CD4-positive, alpha-beta T cell (primary cell): Measurements from ENCODE around the gene PLTP. TPM values are rescaled to one million over a fixed set of nuclear protein-coding genes. Genes with fewer than 3 reads are reported as not detected.

Experiments
- ATAC-seq: fragments of 200-7000 bp; cut with Tn5 transposase; one replicate; pipeline ENCODE4 v1.10.0; 2022; ENCODE audit warnings: mild to moderate bottlenecking; ENCODE audit not compliant: poor library complexity
- CTCF ChIA-PET: fragments of 350-600 bp; sonication (Branson Sonifier 250); formaldehyde crosslinking; loops from one replicate; lab custom pipeline; 2021; ENCODE audit warnings: antibody characterized with exemption, inconsistent platforms; lab: Charles Lee
- POLR2A ChIA-PET: fragments of 350-600 bp; sonication (Branson Sonifier 250); formaldehyde crosslinking; loops from one replicate; lab custom pipeline; 2021; ENCODE audit warnings: antibody characterized with exemption, inconsistent platforms; lab: Charles Lee
- DNase-seq, 14 experiments: peaks; one replicate each; pipeline ENCODE4 v3.0.0-alpha.2; 2013 to 2020; ENCODE audit warnings: mixed read lengths in 2 of 14
- H3K27ac ChIP-seq, 2 donors: one replicate each; pipeline versions ENCODE4 v1.5.1 to v1.7.0; 2013; ENCODE audit warnings: low read length in 2 of 2, low read depth in 1 of 2, mild to moderate bottlenecking in 1 of 2
- H3K27me3 ChIP-seq, 2 experiments: 1 replicate in 1 of 2; 2 replicates in 1 of 2; pipeline versions ENCODE4 v1.6.1 to v1.7.0; 2013; ENCODE audit warnings: low read length in 2 of 2, control low read depth in 1 of 2, mild to moderate bottlenecking in 1 of 2, moderate library complexity in 1 of 2; ENCODE audit not compliant: insufficient read depth in 2 of 2, control insufficient read depth in 1 of 2
- H3K36me3 ChIP-seq: one replicate; pipeline ENCODE4 v1.6.1; 2013; ENCODE audit warnings: low read length, control low read depth; ENCODE audit not compliant: insufficient read depth
- H3K4me1 ChIP-seq: one replicate; pipeline ENCODE4 v1.6.1; 2013; ENCODE audit warnings: low read length, control low read depth; ENCODE audit not compliant: insufficient read depth
- H3K4me3 ChIP-seq: one replicate; pipeline ENCODE4 v1.5.1; 2013; ENCODE audit warnings: mild to moderate bottlenecking, low read length, moderate library complexity
- H3K9me3 ChIP-seq, 2 experiments: 1 replicate in 1 of 2; 2 replicates in 1 of 2; pipeline versions ENCODE4 v1.6.1 to v1.7.0; 2013; ENCODE audit warnings: low read length in 2 of 2, mild to moderate bottlenecking in 2 of 2, control low read depth in 1 of 2, moderate library complexity in 1 of 2; ENCODE audit not compliant: control insufficient read depth in 1 of 2, insufficient read depth in 1 of 2
- H3K27ac Mint-ChIP-seq: one replicate; pipeline ENCODE4 v1.8.0; 2020; ENCODE audit warnings: mixed read lengths
- H3K27me3 Mint-ChIP-seq: one replicate; pipeline ENCODE4 v1.8.0; 2021; ENCODE audit warnings: mixed read lengths
- H3K36me3 Mint-ChIP-seq: one replicate; pipeline ENCODE4 v1.8.0; 2021; ENCODE audit warnings: low read depth, mixed read lengths
- H3K4me1 Mint-ChIP-seq: one replicate; pipeline ENCODE4 v1.8.0; 2021; ENCODE audit warnings: low read depth, mixed read lengths
- H3K4me3 Mint-ChIP-seq: one replicate; pipeline ENCODE4 v1.8.0; 2020; ENCODE audit warnings: mild to moderate bottlenecking, mixed read lengths
- H3K9me3 Mint-ChIP-seq: one replicate; pipeline ENCODE4 v1.8.0; 2020; ENCODE audit warnings: mixed read lengths
- CTCF ChIP-seq: fragments of 200-600 bp; IDR thresholded peaks from one replicate; pipeline ENCODE4 v1.8.0; 2022; ENCODE audit warnings: antibody characterized with exemption, mild to moderate bottlenecking
- intact Hi-C, 2 experiments: fragments of 100-400 bp; cut with DNase I in 1 of 2; cut with micrococcal nuclease in 1 of 2; formaldehyde crosslinking; loops; one replicate each; pipeline versions ENCODE4 v1.15.1 to v1.9.0; 2023 to 2025; cut with DNase I, micrococcal nuclease
- polyA plus RNA-seq, 2 donors: library from polyadenylated mRNA; unstranded; fragments of 120-200 nt; gene quantifications; one replicate each; pipeline ENCODE4 v1.2.1, GENCODE V29; 2013
- total RNA-seq, 174 experiments: library from RNA in 2 of 174; stranded (reverse) in 2 of 174; gene quantifications; one replicate each; pipeline ENCODE4 v1.2.3 and lab custom pipeline; 2021 to 2026

The PLTP gene
- total RNA-seq (not detected), total RNA-seq (lab: John Stamatoyannopoulos, UW) (0 to 7.2 (median 0.35) reads per million in 172 experiments)
- 0.37 TPM for polyA plus RNA-seq (2013, experiment 1 of 2)
- 0.87 TPM for polyA plus RNA-seq (2013, experiment 2 of 2)

- Histone ChIP-seq H3K27me3 (peaks cover 14 to 24% of the 10 kb centered on the region in 2 experiments), H3K4me1 (peaks cover 23% of the 10 kb centered on the region), H3K4me3 (peak within 1 kb of the TSS; percentile 53), H3K36me3 (no peaks in the 10 kb centered on the region), H3K9me3 (no peaks in the 10 kb centered on the region), H3K27ac (no peak within 1 kb of the TSS)
- H3K27me3 Mint-ChIP-seq, result peaks cover 30% of the 10 kb centered on the region
- ATAC-seq (peak; percentile 34), DNase-seq (peak in 5 of 14 experiments; percentile 27 to 67 (median 39))
- no peaks in the 10 kb centered on the region for H3K9me3 Mint-ChIP-seq
- H3K4me3 Mint-ChIP-seq, result peak within 1 kb of the TSS; percentile 79
- H3K4me1 Mint-ChIP-seq, result peaks cover 14% of the 10 kb centered on the region
- CTCF ChIA-PET, result no interaction called here
- no peak for TF ChIP-seq CTCF
- H3K27ac Mint-ChIP-seq, result no peak within 1 kb of the TSS
- H3K36me3 Mint-ChIP-seq, result no peaks in the 10 kb centered on the region
- intact Hi-C loops, result loop anchor here in 1 of 2 experiments (2.0 kb wide), 1 partner anchor 21 kb away; no protein-coding TSS in a partner anchor
- POLR2A ChIA-PET, result interaction anchor here (1.3 kb wide), 1 partner anchor 31 kb away, joined by 4 read pairs; the partner anchor contains the start of gene ZSWIM1
These were observed at the start of gene PLTP for GRCh38 chr20:45911486-45912343. PLTP (minus strand) TSS chr20:45912155; CDS start chr20:45911452, 703 bp downstream.

- Mint-ChIP-seq H3K4me3 (no peak overlapping the region), H3K9me3 (no peaks in the 10 kb centered on the region), H3K4me1 (peaks cover 4% of the 10 kb centered on the region), H3K27ac (no peak overlapping the region), H3K27me3 (no peaks in the 10 kb centered on the region), H3K36me3 (peaks cover 93% of the 10 kb centered on the region)
- no peaks in the 10 kb centered on the region for H3K27me3 ChIP-seq
- peaks cover 11% of the 10 kb centered on the region for H3K4me1 ChIP-seq
- H3K4me3 ChIP-seq, result no peak overlapping the region
- intact Hi-C loops, result no loop called here
- DNase-seq, result peak in 1 of 14 experiments; percentile 10
- no peaks in the 10 kb centered on the region for H3K9me3 ChIP-seq
- peaks cover 92% of the 10 kb centered on the region for H3K36me3 ChIP-seq
- ATAC-seq, result no peak
- no peak overlapping the region for H3K27ac ChIP-seq
- TF ChIP-seq CTCF, result no peak
- POLR2A ChIA-PET, result interaction anchor here (2.2 to 2.3 kb wide), 2 partner anchors 12 to 26 kb away, joined by 12 to 15 read pairs; partner anchors contain the start of genes PCIF1 and ZNF335
- CTCF ChIA-PET, result interaction anchor here (2.8 kb wide), 1 partner anchor 10 kb away, joined by 15 read pairs; no protein-coding TSS in a partner anchor
These were observed 48.1 kb upstream of the PLTP start for GRCh38 chr20:45959956-45960630.

- Mint-ChIP-seq H3K36me3 (peaks cover 88% of the 10 kb centered on the region), H3K4me3 (no peak overlapping the region), H3K27ac (no peak overlapping the region), H3K4me1 (peaks cover 4% of the 10 kb centered on the region), H3K9me3 (no peaks in the 10 kb centered on the region), H3K27me3 (no peaks in the 10 kb centered on the region)
- Histone ChIP-seq H3K9me3 (no peaks in the 10 kb centered on the region), H3K4me3 (no peak overlapping the region), H3K27ac (no peak overlapping the region), H3K36me3 (peaks cover 85% of the 10 kb centered on the region), H3K4me1 (peaks cover 11% of the 10 kb centered on the region), H3K27me3 (no peaks in the 10 kb centered on the region)
- DNase-seq (peak in 1 of 14 experiments; percentile 18), ATAC-seq (no peak)
- ChIA-PET CTCF (interaction anchor here (2.8 kb wide), 1 partner anchor 11 kb away, joined by 15 read pairs; no protein-coding TSS in a partner anchor), POLR2A (interaction anchor here (1.3 to 2.2 kb wide), 2 partner anchors 10 to 25 kb away, joined by 4 to 12 read pairs; partner anchors contain the start of gene PCIF1)
- no peak for TF ChIP-seq CTCF
- intact Hi-C loops, result no loop called here
These were observed 47.2 kb upstream of the PLTP start for GRCh38 chr20:45959126-45959525.
